IMR-90 (cell line): ENCODE data around the gene PTGDR.

ENCODE experiments used
- BHLHE40 ChIP-seq: fragments of 150-350 bp; IDR thresholded peaks from 2 replicates; pipeline ENCODE4 v1.6.1; 2016; ENCODE audit warnings: mild to moderate bottlenecking, low read depth, low read length
- CEBPB ChIP-seq: IDR thresholded peaks from 2 replicates; pipeline ENCODE4 v1.6.1; 2012; ENCODE audit warnings: low read depth, low read length, improper control_type of control experiment
- CHD1 ChIP-seq: IDR thresholded peaks from 2 replicates; pipeline ENCODE4 v1.6.1; 2012; ENCODE audit warnings: low read depth, low read length, improper control_type of control experiment
- CTCF ChIP-seq: conservative IDR thresholded peaks from 2 replicates; pipeline ENCODE4 v1.5.1; 2012; ENCODE audit warnings: mild to moderate bottlenecking, low read depth, low read length, improper control_type of control experiment
- ELK1 ChIP-seq: fragments of 150-350 bp; IDR thresholded peaks from 2 replicates; pipeline ENCODE4 v1.6.1; 2016; ENCODE audit warnings: low read depth, mild to moderate bottlenecking, low read length, moderate library complexity, borderline replicate concordance
- MAFK ChIP-seq: IDR thresholded peaks from 2 replicates; pipeline ENCODE4 v1.6.1; 2012; ENCODE audit warnings: low read depth, low read length, improper control_type of control experiment
- MAZ ChIP-seq: IDR thresholded peaks from 2 replicates; pipeline ENCODE4 v1.6.1; 2012; ENCODE audit warnings: low read depth, mild to moderate bottlenecking, low read length, improper control_type of control experiment, moderate library complexity, borderline replicate concordance
- MXI1 ChIP-seq: IDR thresholded peaks from 2 replicates; pipeline ENCODE4 v1.6.1; 2012; ENCODE audit warnings: low read depth, mild to moderate bottlenecking, low read length, moderate library complexity, borderline replicate concordance
- NFE2L2 ChIP-seq: fragments of 150-350 bp; IDR thresholded peaks from 2 replicates; pipeline ENCODE4 v1.6.1; 2016; ENCODE audit warnings: low read depth, mild to moderate bottlenecking, low read length
- POLR2A ChIP-seq: IDR thresholded peaks from 2 replicates; pipeline ENCODE4 v1.6.1; 2012; ENCODE audit warnings: mild to moderate bottlenecking, low read depth, low read length
- RAD21 ChIP-seq: IDR thresholded peaks from 2 replicates; pipeline ENCODE4 v1.6.1; 2012; ENCODE audit warnings: low read length, improper control_type of control experiment
- RCOR1 ChIP-seq: IDR thresholded peaks from 2 replicates; pipeline ENCODE4 v1.6.1; 2012; ENCODE audit warnings: mild to moderate bottlenecking, low read length, improper control_type of control experiment; ENCODE audit not compliant: insufficient replicate concordance
- RFX5 ChIP-seq: IDR thresholded peaks from 2 replicates; pipeline ENCODE4 v1.8.0; 2012; ENCODE audit warnings: low read depth, mild to moderate bottlenecking, low read length, moderate library complexity

GRCh38 chr14:52318062-52318461 lies 50.6 kb downstream of the PTGDR start:
- TF ChIP-seq MAZ (no peak), CTCF (no peak), POLR2A (no peak), CEBPB (no peak), BHLHE40 (no peak), RCOR1 (no peak), MAFK (no peak), CHD1 (no peak), RAD21 (no peak), ELK1 (no peak), MXI1 (no peak), NFE2L2 (no peak), RFX5 (no peak)
